ENCODE results near the gene GEMIN4.
"Not testable (repeated sequence)": the region's sequence is repeated elsewhere in the genome, so short reads cannot be mapped to it uniquely, and the experiment has no call there.

The GEMIN4 gene

GRCh38 chr17:790874-791247, 38.8 kb upstream of the GEMIN4 start:
- H3K4me3 ChIP-seq (ENCODE audit: control insufficient read depth in 1 of 7, extremely low read depth in 1 of 7, insufficient read depth in 4 of 7, low read depth in 2 of 7, low read length in 6 of 7); H3K4me1 ChIP-seq (ENCODE audit: control extremely low read depth in 1 of 4, control insufficient read depth in 4 of 4, insufficient read depth in 4 of 4, low read length in 3 of 4); POLR2A ChIA-PET; DNase-seq; H3K9me3 ChIP-seq (ENCODE audit: control extremely low read depth in 1 of 5, control insufficient read depth in 4 of 5, insufficient read depth in 2 of 5, low read depth in 1 of 5, low read length in 4 of 5); H3K27me3 ChIP-seq (replicated peaks in 2 of 5; ENCODE audit: control insufficient read depth in 4 of 5, insufficient read depth in 5 of 5, low read length in 4 of 5); H3K27ac ChIP-seq (ENCODE audit: insufficient read depth in 1 of 2, low read depth in 1 of 2, low read length in 2 of 2, poor library complexity in 1 of 2, severe bottlenecking in 2 of 2): not testable (repeated sequence)
- CTCF ChIA-PET = interaction anchor here (0.6 to 2.9 kb wide), 2 partner anchors 191 to 257 kb away, joined by 3 to 15 read pairs; no protein-coding TSS in a partner anchor
- 98% methylated on average over 6 of the region's 12 CpGs for WGBS (ENCODE audit: insufficient coverage)
- H3K36me3 ChIP-seq (ENCODE audit: control insufficient read depth in 4 of 4, insufficient read depth in 4 of 4, low read length in 3 of 4) = peaks cover 16 to 59% (median 40%) of the 10 kb centered on the region in 4 experiments

DNA sequence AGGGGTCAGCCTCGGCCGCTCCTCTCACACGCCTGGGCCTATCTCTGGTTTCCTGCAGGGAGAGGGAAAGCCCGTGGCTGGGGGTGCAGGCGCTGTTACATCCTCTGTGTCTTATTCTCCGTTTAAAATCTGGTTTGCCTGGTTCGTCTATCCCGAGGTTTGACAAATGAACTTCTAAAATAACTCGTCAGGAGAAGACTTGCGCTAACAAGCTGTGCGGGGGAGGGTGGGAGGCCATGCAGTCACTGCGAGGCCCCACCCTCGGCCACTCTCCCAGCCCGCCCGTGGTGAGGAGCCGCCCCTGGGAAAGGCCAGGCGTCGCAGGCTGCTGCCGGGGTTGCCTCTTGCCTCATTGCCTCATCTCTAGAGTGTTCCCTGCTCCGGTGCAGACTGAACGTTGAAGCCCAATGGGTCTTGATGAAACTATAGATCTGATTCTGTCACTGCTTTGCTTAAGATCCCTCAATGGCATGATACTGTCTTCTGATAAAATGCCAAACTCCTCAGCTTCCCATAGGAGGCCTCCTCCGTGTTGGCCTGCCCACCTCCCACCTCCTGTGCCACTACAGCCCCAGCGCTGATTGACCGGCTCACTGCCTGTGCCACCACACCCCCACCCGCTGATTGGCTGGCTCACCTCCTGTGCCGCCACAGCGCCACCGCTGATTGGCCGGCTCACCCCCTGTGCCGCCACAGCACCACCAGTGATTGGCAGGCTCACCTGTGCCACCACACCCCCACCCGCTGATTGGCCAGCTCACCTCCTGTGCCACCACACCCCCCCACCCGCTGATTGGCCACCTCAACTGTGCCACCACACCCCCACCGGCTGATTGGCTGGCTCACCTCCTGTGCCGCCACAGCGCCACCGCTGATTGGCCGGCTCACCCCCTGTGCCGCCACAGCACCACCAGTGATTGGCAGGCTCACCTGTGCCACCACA, 38.1 kb upstream of the GEMIN4 start:
- WGBS (ENCODE audit: insufficient coverage) = 96% methylated on average over 23 of the region's 38 CpGs
- H3K27me3 ChIP-seq (replicated peaks in 2 of 5; ENCODE audit: control insufficient read depth in 4 of 5, insufficient read depth in 5 of 5, low read length in 4 of 5); POLR2A ChIA-PET; H3K4me3 ChIP-seq (ENCODE audit: control insufficient read depth in 1 of 7, extremely low read depth in 1 of 7, insufficient read depth in 4 of 7, low read depth in 2 of 7, low read length in 6 of 7); H3K27ac ChIP-seq (ENCODE audit: insufficient read depth in 1 of 2, low read depth in 1 of 2, low read length in 2 of 2, poor library complexity in 1 of 2, severe bottlenecking in 2 of 2); H3K4me1 ChIP-seq (ENCODE audit: control extremely low read depth in 1 of 4, control insufficient read depth in 4 of 4, insufficient read depth in 4 of 4, low read length in 3 of 4); H3K9me3 ChIP-seq (ENCODE audit: control extremely low read depth in 1 of 5, control insufficient read depth in 4 of 5, insufficient read depth in 2 of 5, low read depth in 1 of 5, low read length in 4 of 5); DNase-seq: not testable (repeated sequence)
- CTCF ChIA-PET = interaction anchor here (0.6 to 1.6 kb wide), 3 partner anchors 191 to 266 kb away, joined by 3 to 5 read pairs (median 5); no protein-coding TSS in a partner anchor
- peaks cover 16 to 62% (median 40%) of the 10 kb centered on the region in 4 experiments for H3K36me3 ChIP-seq (ENCODE audit: control insufficient read depth in 4 of 4, insufficient read depth in 4 of 4, low read length in 3 of 4)

GRCh38 chr17:789160-789840, 37.2 kb upstream of the GEMIN4 start:
- CTCF ChIA-PET = interaction anchor here (0.9 to 1.6 kb wide), 4 partner anchors 18 to 267 kb away, joined by 3 to 5 read pairs (median 4); partner anchors contain the start of gene TIMM22
- Histone ChIP-seq H3K9me3 (ENCODE audit: control extremely low read depth in 1 of 5, control insufficient read depth in 4 of 5, insufficient read depth in 2 of 5, low read depth in 1 of 5, low read length in 4 of 5) (peaks cover 0 to 1% (median 0%) of the 10 kb centered on the region in 5 experiments), H3K4me3 (ENCODE audit: control insufficient read depth in 1 of 7, extremely low read depth in 1 of 7, insufficient read depth in 4 of 7, low read depth in 2 of 7, low read length in 6 of 7) (no peak overlapping the region), H3K27ac (ENCODE audit: insufficient read depth in 1 of 2, low read depth in 1 of 2, low read length in 2 of 2, poor library complexity in 1 of 2, severe bottlenecking in 2 of 2) (no peak overlapping the region), H3K4me1 (ENCODE audit: control extremely low read depth in 1 of 4, control insufficient read depth in 4 of 4, insufficient read depth in 4 of 4, low read length in 3 of 4) (peaks cover 0 to under 1% (median 0%) of the 10 kb centered on the region in 4 experiments), H3K27me3 (replicated peaks in 2 of 5; ENCODE audit: control insufficient read depth in 4 of 5, insufficient read depth in 5 of 5, low read length in 4 of 5) (no peaks in the 10 kb centered on the region), H3K36me3 (ENCODE audit: control insufficient read depth in 4 of 4, insufficient read depth in 4 of 4, low read length in 3 of 4) (peaks cover 19 to 62% (median 44%) of the 10 kb centered on the region in 4 experiments)
- POLR2A ChIA-PET = no interaction called here
- WGBS (ENCODE audit: insufficient coverage) = 96% methylated on average over 13 of the region's 14 CpGs
- no peak for DNase-seq

DNA sequence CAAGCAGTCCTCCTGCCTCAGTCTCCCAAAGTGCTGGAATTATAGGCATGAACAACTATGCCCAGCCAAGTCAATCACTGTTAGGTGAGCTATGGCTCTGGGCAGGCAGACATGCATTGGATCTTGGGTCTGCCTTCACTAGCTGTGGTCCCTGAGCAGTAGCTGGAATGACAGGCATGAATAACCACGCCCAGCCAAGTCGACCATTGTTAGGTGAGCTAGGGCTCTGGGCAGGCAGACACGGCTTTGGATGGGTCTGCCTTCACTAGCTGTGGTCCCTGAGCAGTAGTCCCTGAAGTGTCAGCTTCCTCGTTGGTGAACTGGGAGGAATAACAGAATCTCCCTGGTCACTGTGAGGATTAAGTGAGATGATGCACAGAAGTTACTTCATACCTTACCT, 36.5 kb upstream of the GEMIN4 start:
- Histone ChIP-seq H3K9me3 (ENCODE audit: control extremely low read depth in 1 of 5, control insufficient read depth in 4 of 5, insufficient read depth in 2 of 5, low read depth in 1 of 5, low read length in 4 of 5) (peaks cover 0 to 1% (median 0%) of the 10 kb centered on the region in 5 experiments), H3K4me1 (ENCODE audit: control extremely low read depth in 1 of 4, control insufficient read depth in 4 of 4, insufficient read depth in 4 of 4, low read length in 3 of 4) (peaks cover 0 to 8% (median 2%) of the 10 kb centered on the region in 4 experiments), H3K4me3 (ENCODE audit: control insufficient read depth in 1 of 7, extremely low read depth in 1 of 7, insufficient read depth in 4 of 7, low read depth in 2 of 7, low read length in 6 of 7) (no peak overlapping the region), H3K27ac (ENCODE audit: insufficient read depth in 1 of 2, low read depth in 1 of 2, low read length in 2 of 2, poor library complexity in 1 of 2, severe bottlenecking in 2 of 2) (no peak overlapping the region), H3K36me3 (ENCODE audit: control insufficient read depth in 4 of 4, insufficient read depth in 4 of 4, low read length in 3 of 4) (peaks cover 19 to 67% (median 46%) of the 10 kb centered on the region in 4 experiments), H3K27me3 (replicated peaks in 2 of 5; ENCODE audit: control insufficient read depth in 4 of 5, insufficient read depth in 5 of 5, low read length in 4 of 5) (no peaks in the 10 kb centered on the region)
- 100% methylated on average over 4 of the region's 4 CpGs for WGBS (ENCODE audit: insufficient coverage)
- ChIA-PET POLR2A (no interaction called here), CTCF (interaction anchor here (0.9 to 1.6 kb wide), 4 partner anchors 11 to 208 kb away, joined by 3 to 5 read pairs (median 4); partner anchors contain the start of gene TIMM22)
- DNase-seq = no peak

DNA sequence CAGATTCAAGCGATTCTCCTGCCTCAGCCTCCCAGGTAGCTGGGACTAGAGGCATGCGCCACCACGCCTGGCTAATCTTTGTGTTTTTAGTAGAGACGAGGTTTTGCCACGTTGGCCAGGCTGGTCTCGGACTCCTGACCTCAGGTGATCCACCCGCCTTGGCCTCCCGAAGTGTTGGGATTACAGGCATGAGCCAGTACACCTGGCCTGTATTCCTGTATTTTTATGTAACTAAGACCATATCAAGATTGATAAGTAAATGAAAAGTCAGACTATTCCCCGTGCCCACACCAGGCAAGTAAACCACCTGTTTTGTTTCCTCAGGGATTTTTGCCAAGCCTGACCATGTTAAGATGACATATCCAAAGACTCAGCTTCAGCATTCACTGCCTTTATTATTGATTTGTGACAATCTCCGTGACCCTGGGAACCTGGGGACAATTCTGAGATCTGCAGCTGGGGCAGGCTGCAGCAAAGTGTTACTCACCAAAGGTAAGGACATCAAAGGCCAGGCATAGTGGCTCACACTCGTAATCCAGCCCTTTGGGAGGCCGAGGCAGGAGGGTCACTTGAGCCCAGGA, 35.7 kb upstream of the GEMIN4 start:
- peaks cover 3 to 16% (median 10%) of the 10 kb centered on the region in 4 experiments for H3K4me1 ChIP-seq (ENCODE audit: control extremely low read depth in 1 of 4, control insufficient read depth in 4 of 4, insufficient read depth in 4 of 4, low read length in 3 of 4)
- DNase-seq = no peak
- no peak overlapping the region for H3K27ac ChIP-seq (ENCODE audit: insufficient read depth in 1 of 2, low read depth in 1 of 2, low read length in 2 of 2, poor library complexity in 1 of 2, severe bottlenecking in 2 of 2)
- POLR2A ChIA-PET = interaction anchor here (0.6 to 0.7 kb wide), 2 partner anchors 16 to 230 kb away, joined by 3 read pairs; no protein-coding TSS in a partner anchor
- H3K36me3 ChIP-seq (ENCODE audit: control insufficient read depth in 4 of 4, insufficient read depth in 4 of 4, low read length in 3 of 4) = peaks cover 19 to 63% (median 42%) of the 10 kb centered on the region in 4 experiments
- no peaks in the 10 kb centered on the region for H3K27me3 ChIP-seq (replicated peaks in 2 of 5; ENCODE audit: control insufficient read depth in 4 of 5, insufficient read depth in 5 of 5, low read length in 4 of 5)
- 97% methylated on average over 5 of the region's 12 CpGs for WGBS (ENCODE audit: insufficient coverage)
- CTCF ChIA-PET = interaction anchor here (0.7 to 1.0 kb wide), 2 partner anchors 12 to 269 kb away, joined by 3 to 5 read pairs; no protein-coding TSS in a partner anchor
- H3K9me3 ChIP-seq (ENCODE audit: control extremely low read depth in 1 of 5, control insufficient read depth in 4 of 5, insufficient read depth in 2 of 5, low read depth in 1 of 5, low read length in 4 of 5) = peaks cover 0 to 1% (median 0%) of the 10 kb centered on the region in 5 experiments
- H3K4me3 ChIP-seq (ENCODE audit: control insufficient read depth in 1 of 7, extremely low read depth in 1 of 7, insufficient read depth in 4 of 7, low read depth in 2 of 7, low read length in 6 of 7) = no peak overlapping the region

DNA sequence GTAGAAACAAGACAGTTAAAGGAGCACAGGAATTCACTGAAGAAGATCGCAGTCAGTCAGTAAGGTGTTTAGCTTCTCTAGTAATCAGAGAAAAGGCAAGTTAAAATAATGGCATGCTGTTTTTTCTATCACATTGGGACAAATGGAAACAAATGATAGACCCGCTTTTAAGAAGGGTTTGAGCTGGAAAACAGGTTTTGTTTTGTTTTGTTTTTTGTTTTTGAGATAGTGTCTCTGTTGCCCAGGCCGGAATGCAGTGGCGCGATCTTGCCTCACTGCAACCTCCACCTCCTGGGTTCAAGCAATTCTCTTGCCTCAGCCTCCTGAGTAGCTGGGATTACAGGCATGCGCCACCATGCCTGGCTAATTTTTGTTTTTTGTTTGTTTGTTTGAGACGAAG, 33.8 kb upstream of the GEMIN4 start:
- Histone ChIP-seq H3K36me3 (ENCODE audit: control insufficient read depth in 4 of 4, insufficient read depth in 4 of 4, low read length in 3 of 4) (peaks cover 14 to 45% (median 31%) of the 10 kb centered on the region in 4 experiments), H3K4me1 (ENCODE audit: control extremely low read depth in 1 of 4, control insufficient read depth in 4 of 4, insufficient read depth in 4 of 4, low read length in 3 of 4) (peaks cover 11 to 29% (median 15%) of the 10 kb centered on the region in 4 experiments)
- POLR2A ChIA-PET; H3K27me3 ChIP-seq (replicated peaks in 2 of 5; ENCODE audit: control insufficient read depth in 4 of 5, insufficient read depth in 5 of 5, low read length in 4 of 5); H3K9me3 ChIP-seq (ENCODE audit: control extremely low read depth in 1 of 5, control insufficient read depth in 4 of 5, insufficient read depth in 2 of 5, low read depth in 1 of 5, low read length in 4 of 5); H3K4me3 ChIP-seq (ENCODE audit: control insufficient read depth in 1 of 7, extremely low read depth in 1 of 7, insufficient read depth in 4 of 7, low read depth in 2 of 7, low read length in 6 of 7); DNase-seq; H3K27ac ChIP-seq (ENCODE audit: insufficient read depth in 1 of 2, low read depth in 1 of 2, low read length in 2 of 2, poor library complexity in 1 of 2, severe bottlenecking in 2 of 2): not testable (repeated sequence)
- CTCF ChIA-PET = interaction anchor here (1.4 to 1.8 kb wide), 2 partner anchors 9 to 195 kb away, joined by 4 read pairs; no protein-coding TSS in a partner anchor
- WGBS (ENCODE audit: insufficient coverage) = 100% methylated on average over 3 of the region's 7 CpGs
